ENCODE measurements around the gene PLAC1. TPM values are rescaled to one million over a fixed set of nuclear protein-coding genes. Genes with fewer than 3 reads are reported as not detected.

The PLAC1 gene
- total RNA-seq, 2 donors from 2014 or later: 1.1 TPM; not detected in 1

DNA sequence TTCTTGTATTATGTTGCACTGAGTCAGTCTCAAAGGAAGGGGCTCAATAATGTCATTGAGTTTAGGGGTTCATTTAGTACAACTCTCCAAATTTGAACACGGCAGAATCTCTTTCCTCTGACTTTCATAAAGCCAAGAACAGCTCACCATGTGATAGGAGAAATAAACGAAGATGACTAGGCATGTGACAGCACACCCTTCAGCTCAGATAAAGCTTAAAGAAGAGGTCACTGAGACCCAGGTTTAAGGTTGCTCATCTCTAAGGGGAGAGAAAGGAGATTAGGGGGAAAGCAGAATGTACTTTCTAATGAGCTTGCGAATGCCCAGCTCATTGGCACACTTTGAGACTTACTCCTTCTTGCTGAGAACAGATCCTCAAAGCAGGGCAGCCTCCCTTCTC is 89.0 kb downstream of the PLAC1 start:
- no peaks in the 10 kb centered on the region for H3K9me3 Mint-ChIP-seq
- ATAC-seq (replicated peaks): no peak
- no peak overlapping the region for H3K4me3 Mint-ChIP-seq
- H3K27ac Mint-ChIP-seq: no peak overlapping the region
- peaks cover 5% of the 10 kb centered on the region for H3K27me3 Mint-ChIP-seq
- no peaks in the 10 kb centered on the region for H3K4me1 Mint-ChIP-seq
- H3K36me3 Mint-ChIP-seq (ENCODE audit: low read depth): no peaks in the 10 kb centered on the region

DNA sequence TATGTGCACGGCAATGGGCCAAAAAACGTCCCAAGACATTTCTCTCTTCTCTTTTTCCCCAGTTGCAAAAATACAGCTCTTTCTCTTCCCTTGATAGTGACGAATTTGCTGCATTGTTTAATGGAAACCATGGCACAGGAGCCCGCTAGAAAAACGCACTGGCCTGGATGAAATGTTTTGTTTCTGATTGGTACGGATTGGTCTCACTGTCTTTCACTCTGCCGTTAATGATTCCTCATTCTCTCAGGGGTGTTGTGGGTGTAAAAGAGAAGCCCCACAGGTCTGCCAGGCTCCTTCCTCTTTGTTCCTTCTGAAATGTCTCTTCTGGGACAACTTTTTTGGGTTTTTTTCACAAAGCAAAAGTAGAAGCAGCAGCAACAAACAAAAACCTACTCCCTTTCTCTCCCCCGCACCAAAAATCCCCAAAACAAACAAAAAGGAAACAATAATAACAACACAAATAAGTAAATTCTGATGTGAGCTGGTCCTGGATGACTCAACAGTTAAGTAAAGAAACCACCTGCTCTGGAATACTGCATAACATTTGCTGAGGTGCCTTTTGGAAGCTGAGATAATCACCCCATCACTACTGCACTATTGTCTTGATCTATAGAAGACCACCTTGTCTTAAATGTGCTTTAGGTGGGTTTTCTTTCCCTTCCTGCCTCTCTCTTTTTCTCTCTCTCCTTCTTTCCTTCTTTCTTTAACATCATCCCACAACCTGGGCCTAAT is 89.8 kb downstream of the PLAC1 start:
- no peaks in the 10 kb centered on the region for H3K9me3 Mint-ChIP-seq
- ATAC-seq (replicated peaks): no peak
- H3K27ac Mint-ChIP-seq: no peak overlapping the region
- H3K36me3 Mint-ChIP-seq (ENCODE audit: low read depth): no peaks in the 10 kb centered on the region
- H3K4me1 Mint-ChIP-seq: no peaks in the 10 kb centered on the region
- H3K4me3 Mint-ChIP-seq: no peak overlapping the region
- H3K27me3 Mint-ChIP-seq: peaks cover 3% of the 10 kb centered on the region

DNA sequence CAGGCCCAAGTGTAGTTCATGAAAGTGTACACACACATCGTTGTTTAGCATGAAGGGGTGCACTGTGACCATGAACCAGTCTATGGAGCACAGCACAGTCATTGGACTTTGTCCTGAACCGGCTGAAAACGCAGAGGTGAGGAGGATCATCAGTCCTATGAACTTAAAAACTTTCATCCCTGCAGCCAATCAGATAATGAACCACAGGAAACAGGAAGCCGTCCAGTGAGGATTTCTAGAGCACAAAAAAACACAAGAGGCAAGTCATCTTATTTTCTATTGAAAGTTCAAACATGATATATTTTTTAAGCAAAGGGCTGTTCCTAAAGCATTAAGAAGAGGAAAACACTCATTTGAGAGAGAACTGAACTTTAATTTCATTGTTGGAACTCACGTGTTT is 91.8 kb downstream of the PLAC1 start:
- no peak overlapping the region for H3K4me3 Mint-ChIP-seq
- ATAC-seq (replicated peaks): no peak
- no peaks in the 10 kb centered on the region for H3K4me1 Mint-ChIP-seq
- no peak overlapping the region for H3K27ac Mint-ChIP-seq
- no peaks in the 10 kb centered on the region for H3K36me3 Mint-ChIP-seq (ENCODE audit: low read depth)
- H3K27me3 Mint-ChIP-seq: peaks cover 13% of the 10 kb centered on the region
- H3K9me3 Mint-ChIP-seq: no peaks in the 10 kb centered on the region

DNA sequence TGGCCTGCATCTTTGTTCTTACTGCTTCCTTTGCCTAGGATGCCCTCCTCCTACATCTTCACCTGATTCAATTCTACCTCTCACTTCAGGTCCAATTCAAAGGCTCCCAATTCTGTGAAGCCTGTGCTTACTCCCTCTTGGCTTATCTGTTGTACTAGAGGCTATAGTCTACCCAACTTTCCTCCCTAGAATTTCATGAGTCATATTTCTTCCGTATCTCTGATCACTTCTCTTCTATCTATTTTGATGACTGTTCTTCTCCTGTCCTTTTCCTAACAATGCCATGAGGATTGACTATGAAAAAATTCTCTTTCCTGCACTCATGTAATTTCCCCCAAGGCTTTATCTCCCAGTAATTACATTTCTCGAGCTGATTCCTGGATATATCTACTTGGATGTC is 96.3 kb downstream of the PLAC1 start:
- H3K4me3 Mint-ChIP-seq: no peak overlapping the region
- peaks cover 13% of the 10 kb centered on the region for H3K27me3 Mint-ChIP-seq
- no peaks in the 10 kb centered on the region for H3K36me3 Mint-ChIP-seq (ENCODE audit: low read depth)
- no peaks in the 10 kb centered on the region for H3K9me3 Mint-ChIP-seq
- no peaks in the 10 kb centered on the region for H3K4me1 Mint-ChIP-seq
- ATAC-seq (replicated peaks): no peak
- H3K27ac Mint-ChIP-seq: no peak overlapping the region

DNA sequence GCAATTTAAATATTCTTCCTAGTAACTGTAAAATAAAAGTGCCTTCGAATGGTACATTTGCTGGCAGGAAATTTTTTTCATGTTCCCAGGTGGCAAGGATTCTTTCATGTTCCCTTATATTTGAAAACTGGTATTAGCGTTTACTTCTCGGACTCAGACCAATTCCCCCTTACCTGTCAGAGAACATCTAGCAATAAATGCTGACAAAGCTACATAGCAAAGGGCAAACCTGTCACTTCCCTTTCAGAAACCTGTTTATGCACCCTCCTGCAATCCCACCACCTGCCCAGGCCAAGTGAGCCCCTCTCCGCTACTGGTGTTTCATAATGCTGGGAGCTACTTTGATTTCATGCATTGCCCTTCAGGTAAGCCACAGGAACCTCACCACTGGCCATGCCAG is 100.1 kb downstream of the PLAC1 start:
- Mint-ChIP-seq H3K27ac (no peak overlapping the region), H3K9me3 (no peaks in the 10 kb centered on the region)
- no peak for ATAC-seq (replicated peaks)

DNA sequence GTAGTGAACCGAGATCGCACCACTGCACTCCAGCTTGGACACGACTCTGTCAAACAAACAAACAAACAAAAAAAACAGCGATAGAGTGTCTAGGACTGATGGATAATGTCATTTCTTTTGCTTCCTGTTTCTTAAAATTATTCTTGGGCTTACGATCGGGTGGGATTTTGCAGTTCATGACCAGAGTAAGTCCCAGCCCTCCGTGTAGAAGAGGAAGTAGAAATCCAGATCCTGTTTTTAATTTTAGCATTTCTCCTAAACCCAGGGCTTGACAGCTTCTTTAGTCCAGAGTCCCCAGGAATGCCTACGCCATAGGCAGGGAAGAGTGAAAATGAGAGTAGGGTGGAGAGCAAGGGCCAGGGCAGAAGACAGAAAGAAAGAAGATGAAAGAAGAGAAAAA is 104.0 kb downstream of the PLAC1 start:
- no peaks in the 10 kb centered on the region for H3K9me3 Mint-ChIP-seq
- H3K4me1 Mint-ChIP-seq: peaks cover 6% of the 10 kb centered on the region
- no peak overlapping the region for H3K27ac Mint-ChIP-seq
- H3K4me3 Mint-ChIP-seq: no peak overlapping the region
- peaks cover 6% of the 10 kb centered on the region for H3K36me3 Mint-ChIP-seq (ENCODE audit: low read depth)
- no peak for ATAC-seq (replicated peaks)
- peaks cover 18% of the 10 kb centered on the region for H3K27me3 Mint-ChIP-seq

More for the DNA sequence above, 100.1 kb downstream of the PLAC1 start:
- Mint-ChIP-seq H3K4me3 (no peak overlapping the region), H3K4me1 (no peaks in the 10 kb centered on the region), H3K27me3 (peaks cover 21% of the 10 kb centered on the region), H3K36me3 (ENCODE audit: low read depth) (no peaks in the 10 kb centered on the region)

DNA sequence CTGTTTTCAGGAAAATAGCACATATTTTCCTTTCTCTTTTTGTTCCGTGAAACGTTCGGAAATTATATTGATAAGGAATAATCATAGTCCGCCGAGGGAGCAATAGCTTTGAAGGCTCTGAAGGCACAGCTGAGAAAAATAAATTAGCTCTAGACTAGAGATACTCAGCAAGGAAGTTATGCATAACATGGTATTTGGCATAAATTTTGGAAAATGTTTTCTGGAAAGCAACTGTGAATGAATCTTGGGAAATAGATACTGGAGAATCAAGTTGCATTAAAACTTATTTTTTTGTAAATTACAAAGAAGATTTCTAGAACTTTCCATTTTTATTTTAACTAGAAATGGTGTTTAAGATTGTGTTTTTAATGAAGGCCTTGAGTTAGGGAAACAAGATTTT is 105.9 kb downstream of the PLAC1 start:
- Mint-ChIP-seq H3K9me3 (no peaks in the 10 kb centered on the region), H3K4me3 (no peak overlapping the region), H3K4me1 (peaks cover 11% of the 10 kb centered on the region), H3K27me3 (peaks cover 30% of the 10 kb centered on the region), H3K36me3 (ENCODE audit: low read depth) (peaks cover 15% of the 10 kb centered on the region), H3K27ac (no peak overlapping the region)
- no peak for ATAC-seq (replicated peaks)

DNA sequence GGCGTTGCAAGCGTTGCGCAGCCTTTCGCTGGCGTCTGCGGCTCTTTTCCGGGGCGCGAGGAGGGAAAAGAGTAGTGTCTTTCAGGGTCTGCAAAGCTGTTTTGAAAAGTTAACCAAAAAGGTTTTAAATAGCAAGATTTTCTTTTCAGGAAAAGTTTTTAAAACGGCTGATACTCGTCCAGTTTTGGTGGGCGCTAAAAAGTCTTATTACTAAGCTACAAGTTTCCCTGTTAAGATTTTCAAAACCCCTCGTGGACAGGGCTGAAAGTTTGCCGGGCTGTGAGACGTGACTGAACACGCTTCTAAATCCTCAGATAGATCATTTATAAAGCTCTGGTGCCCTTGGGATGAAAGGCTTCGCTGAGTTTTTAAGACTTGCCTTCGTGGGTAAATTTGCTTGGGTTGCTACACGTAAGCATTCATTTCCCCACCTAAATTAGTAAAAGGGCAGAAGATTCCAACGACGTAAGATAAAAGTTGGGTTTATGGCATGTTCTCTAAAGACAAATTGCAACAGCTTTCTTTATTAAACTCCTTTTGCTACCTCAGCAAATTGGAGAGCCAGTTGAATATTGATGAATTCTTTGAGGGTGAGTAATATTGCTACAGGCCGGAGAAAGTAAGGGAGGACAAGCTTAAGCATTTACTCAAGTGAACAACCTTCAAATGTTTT is 106.8 kb downstream of the PLAC1 start:
- no peak for ATAC-seq (replicated peaks)
- Mint-ChIP-seq H3K4me1 (peaks cover 11% of the 10 kb centered on the region), H3K4me3 (no peak overlapping the region), H3K27me3 (peaks cover 30% of the 10 kb centered on the region), H3K36me3 (ENCODE audit: low read depth) (peaks cover 15% of the 10 kb centered on the region), H3K9me3 (no peaks in the 10 kb centered on the region), H3K27ac (no peak overlapping the region)

DNA sequence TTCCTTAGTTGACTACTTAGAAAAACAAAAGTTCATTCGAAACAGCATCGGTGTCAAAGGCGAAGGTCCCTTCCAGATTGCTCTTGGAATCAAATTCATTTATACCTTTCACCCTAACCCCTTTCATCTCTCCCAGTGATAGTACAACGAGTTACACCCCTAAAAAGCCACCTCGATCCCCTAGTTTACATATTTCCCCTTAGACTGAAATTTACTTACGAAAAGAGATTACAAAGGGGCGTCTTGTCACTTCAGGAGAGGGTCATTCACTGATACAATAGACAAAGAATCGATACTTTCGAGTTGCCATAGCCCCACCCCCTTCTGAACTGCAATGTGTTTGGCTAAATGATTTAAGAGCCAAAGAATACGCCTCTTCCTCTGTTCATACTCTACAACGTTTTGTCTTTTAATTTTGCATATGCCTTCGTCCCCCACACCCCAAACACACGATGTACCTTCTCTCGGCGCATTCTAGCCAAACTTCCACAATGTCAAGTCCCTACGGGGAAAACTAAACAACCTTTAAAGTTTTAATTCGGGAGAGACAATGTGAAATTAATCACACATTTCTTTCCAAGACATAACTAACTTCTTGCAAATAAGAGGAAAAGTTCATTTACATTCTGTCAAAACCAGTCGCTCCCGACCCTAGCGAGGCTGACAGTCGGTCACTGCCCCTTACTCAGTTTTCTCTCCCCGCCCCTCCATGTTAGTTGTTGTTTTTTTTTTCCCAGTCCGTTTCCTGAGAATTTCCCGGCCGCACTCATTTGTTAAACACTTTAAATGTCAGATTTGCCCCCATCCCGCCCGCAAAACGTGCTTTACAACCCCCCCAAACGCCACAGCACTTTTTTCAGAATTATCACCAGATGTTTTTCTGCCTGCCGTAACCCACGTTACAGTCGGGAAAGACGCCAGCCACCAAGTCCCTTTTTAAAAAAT is 109.7 kb downstream of the PLAC1 start:
- Mint-ChIP-seq H3K9me3 (no peaks in the 10 kb centered on the region), H3K4me3 (peak overlapping the region; percentile 77), H3K27ac (peak overlapping the region; percentile 75), H3K27me3 (peaks cover 19% of the 10 kb centered on the region), H3K4me1 (peaks cover 11% of the 10 kb centered on the region), H3K36me3 (ENCODE audit: low read depth) (peaks cover 15% of the 10 kb centered on the region)
- ATAC-seq (replicated peaks): no peak

DNA sequence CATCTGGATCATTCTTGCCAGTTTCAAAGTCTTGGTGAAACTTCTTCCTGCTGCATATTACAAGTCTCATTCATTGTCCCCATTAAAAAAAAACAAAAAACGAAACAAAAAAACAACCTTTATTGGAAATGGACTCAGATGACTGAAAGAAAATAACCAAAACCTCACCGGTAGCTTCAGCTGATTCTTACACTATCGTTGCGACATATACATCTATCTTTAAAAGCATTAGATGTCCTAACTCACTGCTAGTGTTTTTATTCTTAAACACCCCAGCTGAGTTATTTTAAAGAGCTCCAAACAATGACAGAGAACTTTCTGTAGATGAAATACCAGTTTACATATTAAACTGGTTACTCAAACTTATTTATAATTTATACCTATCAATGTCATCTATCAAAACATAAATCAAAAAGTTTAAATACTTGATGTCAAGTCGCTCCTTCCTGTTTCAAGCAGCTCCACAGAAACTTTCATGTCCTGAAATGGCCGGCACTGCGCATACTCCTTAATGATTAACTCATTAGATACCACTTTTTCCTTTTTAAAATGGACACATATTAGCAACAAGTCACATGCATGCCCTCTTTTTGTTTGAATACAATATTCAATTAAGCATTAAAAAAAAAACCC is 111.1 kb downstream of the PLAC1 start:
- H3K4me3 Mint-ChIP-seq: no peak overlapping the region
- no peak for ATAC-seq (replicated peaks)
- H3K4me1 Mint-ChIP-seq: peaks cover 11% of the 10 kb centered on the region
- peaks cover 15% of the 10 kb centered on the region for H3K36me3 Mint-ChIP-seq (ENCODE audit: low read depth)
- H3K9me3 Mint-ChIP-seq: no peaks in the 10 kb centered on the region
- peaks cover 23% of the 10 kb centered on the region for H3K27me3 Mint-ChIP-seq
- H3K27ac Mint-ChIP-seq: no peak overlapping the region

DNA sequence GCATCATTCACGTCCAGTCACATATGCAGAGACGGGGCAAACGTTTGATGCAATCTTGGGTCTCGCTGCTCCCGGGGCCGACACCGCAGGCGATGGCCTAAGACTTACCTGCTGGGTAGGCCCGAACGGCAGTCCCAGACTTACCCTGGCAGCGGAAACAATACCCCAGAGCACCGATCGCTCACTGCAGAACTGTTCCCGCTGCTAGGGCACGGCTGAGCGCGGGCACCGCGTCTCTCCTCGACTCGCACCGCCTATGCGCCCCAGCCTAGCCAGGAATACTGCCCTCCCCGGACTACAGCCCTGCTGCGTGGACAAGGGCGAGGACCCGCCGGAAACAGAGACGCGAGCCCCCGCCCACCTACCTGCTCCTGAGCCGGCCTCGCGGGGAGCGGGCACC is 112.1 kb downstream of the PLAC1 start:
- H3K36me3 Mint-ChIP-seq (ENCODE audit: low read depth): peaks cover 15% of the 10 kb centered on the region
- ATAC-seq (replicated peaks): no peak
- no peaks in the 10 kb centered on the region for H3K9me3 Mint-ChIP-seq
- no peak overlapping the region for H3K27ac Mint-ChIP-seq
- peaks cover 23% of the 10 kb centered on the region for H3K27me3 Mint-ChIP-seq
- H3K4me3 Mint-ChIP-seq: no peak overlapping the region
- peaks cover 11% of the 10 kb centered on the region for H3K4me1 Mint-ChIP-seq

DNA sequence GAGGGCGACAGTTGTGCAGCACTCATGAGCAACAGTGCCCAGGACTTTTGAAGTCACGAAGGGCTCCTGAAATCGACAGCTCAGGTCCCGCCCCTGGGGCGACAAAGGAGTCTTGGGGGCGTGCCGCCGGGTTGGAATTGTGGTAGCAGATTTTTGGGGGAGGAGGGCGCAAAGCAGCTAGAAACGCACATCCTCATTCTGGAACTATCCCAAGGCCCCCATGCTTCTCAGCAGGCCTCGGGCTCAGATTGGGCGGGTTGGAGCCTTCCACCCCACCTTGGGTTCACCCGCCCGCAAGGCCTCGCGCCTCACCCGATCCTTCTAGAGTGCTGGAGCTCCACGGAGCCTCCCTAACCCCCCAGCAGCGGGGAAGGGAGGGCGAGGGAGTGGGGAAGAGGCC is 112.8 kb downstream of the PLAC1 start:
- Mint-ChIP-seq H3K27ac (no peak overlapping the region), H3K9me3 (no peaks in the 10 kb centered on the region), H3K4me3 (no peak overlapping the region), H3K27me3 (peaks cover 22% of the 10 kb centered on the region), H3K36me3 (ENCODE audit: low read depth) (peaks cover 14% of the 10 kb centered on the region), H3K4me1 (peaks cover 10% of the 10 kb centered on the region)
- ATAC-seq (replicated peaks): no peak

DNA sequence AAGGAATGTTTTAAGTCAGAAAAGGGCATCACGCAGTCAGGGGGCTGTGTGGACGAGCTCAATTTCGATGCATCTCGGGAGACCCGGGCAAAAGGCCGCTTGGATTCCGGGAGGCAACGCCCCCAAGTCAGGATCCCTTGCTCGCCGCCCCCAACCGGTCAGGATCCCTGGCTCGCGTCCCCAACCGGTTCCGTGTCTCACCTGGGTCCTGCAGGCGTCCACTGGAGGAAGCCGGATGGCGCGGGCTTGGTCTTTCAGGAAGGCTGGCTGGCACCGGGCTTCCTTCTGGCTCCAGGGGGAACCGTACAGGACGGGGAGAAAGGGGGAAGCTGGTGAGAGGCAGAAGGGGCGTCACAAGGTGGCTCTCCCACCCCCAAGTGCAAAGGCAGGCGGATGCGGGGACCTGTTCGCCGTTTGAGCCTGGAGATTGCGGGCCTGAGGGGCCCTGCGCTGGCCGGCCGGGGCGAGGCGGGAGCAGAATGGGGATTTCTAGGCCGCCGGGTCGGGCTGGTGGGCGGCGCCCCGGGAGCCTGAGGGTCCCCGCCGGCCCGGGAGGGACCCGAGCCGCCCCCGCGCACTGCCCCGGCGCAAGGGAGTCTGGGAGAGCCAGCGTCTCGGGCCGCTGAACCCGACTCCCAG is 113.6 kb downstream of the PLAC1 start:
- peaks cover 15% of the 10 kb centered on the region for H3K27me3 Mint-ChIP-seq
- no peak for ATAC-seq (replicated peaks)
- H3K4me3 Mint-ChIP-seq: no peak overlapping the region
- H3K36me3 Mint-ChIP-seq (ENCODE audit: low read depth): peaks cover 9% of the 10 kb centered on the region
- peaks cover 5% of the 10 kb centered on the region for H3K4me1 Mint-ChIP-seq
- no peak overlapping the region for H3K27ac Mint-ChIP-seq
- H3K9me3 Mint-ChIP-seq: no peaks in the 10 kb centered on the region

DNA sequence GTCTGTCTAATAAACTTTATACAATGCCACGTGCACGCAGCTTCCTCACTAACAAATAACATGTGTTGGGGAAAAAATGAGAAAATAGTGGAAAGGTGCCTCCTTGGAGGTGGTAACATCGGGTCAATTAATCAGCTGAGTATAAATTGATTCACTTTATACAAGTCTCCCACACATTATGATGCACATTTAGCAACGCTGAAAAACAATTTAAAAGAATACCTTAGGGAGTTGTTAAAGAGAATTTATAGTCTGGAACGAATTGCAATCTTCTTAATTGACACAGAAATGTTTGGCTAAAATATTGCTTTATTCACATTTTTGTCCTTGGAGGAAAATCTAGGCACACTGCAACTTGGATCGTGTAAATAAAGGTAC is 114.1 kb downstream of the PLAC1 start:
- Mint-ChIP-seq H3K36me3 (ENCODE audit: low read depth) (peaks cover 9% of the 10 kb centered on the region), H3K4me3 (no peak overlapping the region), H3K27me3 (peaks cover 14% of the 10 kb centered on the region), H3K4me1 (peaks cover 5% of the 10 kb centered on the region), H3K27ac (no peak overlapping the region), H3K9me3 (no peaks in the 10 kb centered on the region)
- ATAC-seq (replicated peaks): no peak

All from activated T-helper 17 cell treated with anti-CD3 and anti-CD28 coated beads, Interleukin-2, amount 50 U/mL, for 72 hours (primary cell).